OCI-LY3 (cell line): ENCODE measurements around the gene GOLGA6A.

Experiments
- H2AFZ ChIP-seq: fragments of 200-600, 300-600 bp; shearing (Covaris generic); 2 replicates; pipeline ENCODE4 v1.6.0; 2014; ENCODE audit warnings: antibody characterized with exemption, low read depth, low read length
- H3K27ac ChIP-seq: fragments of 200-600, 300-600 bp; sonication (generic); 2 replicates; pipeline ENCODE4 v1.5.1; 2014; ENCODE audit warnings: mild to moderate bottlenecking, low read length, moderate library complexity, mixed read lengths
- H3K27me3 ChIP-seq: fragments of 200-600, 300-600 bp; sonication (generic); 2 replicates; pipeline ENCODE4 v1.6.1; 2014; ENCODE audit warnings: low read depth, low read length, mixed read lengths
- H3K36me3 ChIP-seq: fragments of 200-600, 300-600 bp; sonication (generic); replicated peaks from 2 replicates; pipeline ENCODE3; 2014; ENCODE audit warnings: low read depth, low read length, mixed read lengths
- H3K4me1 ChIP-seq: fragments of 300-600, 200-600 bp; sonication (generic); 2 replicates; pipeline ENCODE4 v1.6.1; 2014; ENCODE audit warnings: low read length, mixed read lengths
- H3K4me2 ChIP-seq: fragments of 200-600, 300-600 bp; sonication (generic); 2 replicates; pipeline ENCODE4 v1.6.1; 2014; ENCODE audit warnings: low read length, mixed read lengths
- H3K4me3 ChIP-seq: fragments of 300-600, 200-600 bp; sonication (generic); 2 replicates; pipeline ENCODE4 v1.5.1; 2014; ENCODE audit warnings: antibody characterized with exemption, mild to moderate bottlenecking, low read length, moderate library complexity
- H3K79me2 ChIP-seq: fragments of 300-600, 200-600 bp; shearing (Covaris generic); 2 replicates; pipeline ENCODE4 v1.6.1; 2014; ENCODE audit warnings: mild to moderate bottlenecking, low read length, mixed read lengths
- H3K9ac ChIP-seq: fragments of 300-600, 200-600 bp; shearing (Covaris generic); 2 replicates; pipeline ENCODE4 v1.6.0; 2014; ENCODE audit warnings: mild to moderate bottlenecking, low read length, moderate library complexity
- H3K9me3 ChIP-seq: fragments of 200-600, 300-600 bp; shearing (Covaris generic); 2 replicates; pipeline ENCODE4 v1.6.1; 2014; ENCODE audit warnings: low read length, mixed read lengths; ENCODE audit not compliant: insufficient read depth
- H4K20me1 ChIP-seq: fragments of 200-600, 300-600 bp; sonication (generic); 2 replicates; pipeline ENCODE4 v1.6.1; 2016; ENCODE audit warnings: low read length, mixed read lengths; ENCODE audit not compliant: insufficient read depth
- CTCF ChIP-seq: fragments of 200-600, 300-600 bp; sonication (generic); IDR thresholded peaks from 2 replicates; pipeline ENCODE4 v1.5.1; 2014; ENCODE audit warnings: antibody characterized with exemption, low read length, low read depth
- EZH2phosphoT487 ChIP-seq: fragments of 200-600 bp; shearing (Covaris generic); IDR thresholded peaks from 2 replicates; pipeline ENCODE4 v1.6.1; 2018; ENCODE audit warnings: antibody characterized with exemption, mixed run types, low read depth

The GOLGA6A gene

GRCh38 chr15:74024687-74025086 lies 57.7 kb downstream of the GOLGA6A start:
- Histone ChIP-seq H3K9ac (no peak overlapping the region), H3K4me3 (no peak overlapping the region), H3K27me3 (no peaks in the 10 kb centered on the region), H3K4me2 (no peak overlapping the region), H3K4me1 (no peaks in the 10 kb centered on the region), H3K36me3 (peaks cover 45% of the 10 kb centered on the region), H4K20me1 (peaks cover 33% of the 10 kb centered on the region), H2AFZ (no peak overlapping the region), H3K79me2 (peaks cover 36% of the 10 kb centered on the region), H3K9me3 (no peaks in the 10 kb centered on the region), H3K27ac (no peak overlapping the region)
- no peak for TF ChIP-seq EZH2phosphoT487
- TF ChIP-seq CTCF = no peak

GRCh38 chr15:74022706-74023470 lies 59.5 kb downstream of the GOLGA6A start:
- Histone ChIP-seq H3K27ac (no peak overlapping the region), H3K4me3 (no peak overlapping the region), H3K4me1 (no peaks in the 10 kb centered on the region), H3K36me3 (peaks cover 42% of the 10 kb centered on the region), H3K4me2 (no peak overlapping the region), H3K9me3 (no peaks in the 10 kb centered on the region), H4K20me1 (peaks cover 42% of the 10 kb centered on the region), H2AFZ (no peak overlapping the region), H3K79me2 (peaks cover 49% of the 10 kb centered on the region), H3K27me3 (no peaks in the 10 kb centered on the region), H3K9ac (no peak overlapping the region)
- no peak for TF ChIP-seq CTCF
- TF ChIP-seq EZH2phosphoT487 = no peak
